Peyer's patch (tissue), 4 donors: ENCODE data around the gene TMEM63A. TPM values are rescaled to one million over a fixed set of nuclear protein-coding genes. Genes with fewer than 3 reads are reported as not detected.
A peak's percentile ranks its signal among the peaks of the same experiment; 100 is the strongest.

Experiments used
- DNase-seq, 3 donors: peaks; one replicate each; pipeline ENCODE4 v3.0.0-alpha.2; 2017 to 2019
- H3K27ac ChIP-seq, 4 donors: fragments of 200-600 bp; sonication (generic); one replicate each; pipeline ENCODE4 v1.5.1; 2016 to 2019
- H3K27me3 ChIP-seq, 2 donors: fragments of 200-600 bp; sonication (generic); one replicate each; pipeline ENCODE4 v1.5.1; 2019
- H3K36me3 ChIP-seq, 3 donors: fragments of 200-600 bp; sonication (generic); one replicate each; pipeline ENCODE4 v1.5.1; 2016 to 2019
- H3K4me1 ChIP-seq, 4 donors: fragments of 200-600 bp; sonication (generic); one replicate each; pipeline ENCODE4 v1.5.1; 2016 to 2019
- H3K4me3 ChIP-seq, 4 donors: fragments of 200-600 bp; sonication (generic); 1 replicate in 3 of 4; 2 replicates in 1 of 4; pipeline ENCODE4 v1.5.1; 2016 to 2019; ENCODE audit warnings: mild to moderate bottlenecking in 1 of 4
- H3K9me3 ChIP-seq, 4 donors: fragments of 200-600 bp; sonication (generic); one replicate each; pipeline ENCODE4 v1.5.1; 2016 to 2019; ENCODE audit warnings: mild to moderate bottlenecking in 1 of 4
- CTCF ChIP-seq, 6 experiments: fragments of 450-650 bp in 4 of 6; fragments of 200-600 bp in 2 of 6; sonication (generic) in 1 of 6; IDR thresholded peaks; one replicate each; pipeline ENCODE4 v1.5.1; 2017 to 2019; ENCODE audit warnings: antibody characterized with exemption in 6 of 6, mild to moderate bottlenecking in 3 of 6, moderate library complexity in 1 of 6
- POLR2A ChIP-seq, 2 donors: fragments of 450-650 bp; IDR thresholded peaks; one replicate each; pipeline ENCODE4 v1.5.1; 2017; ENCODE audit warnings: antibody characterized with exemption in 2 of 2, mild to moderate bottlenecking in 2 of 2, moderate library complexity in 2 of 2
- total RNA-seq, 4 donors: library from RNA; depleted of rRNA; stranded (reverse); fragments of >200 nt; gene quantifications; one replicate each; pipeline ENCODE4 v1.1.0, GENCODE V29; 2016

The TMEM63A gene
- total RNA-seq, 4 donors from 2014 or later: 77.8 to 339 (median 275) TPM

- H3K36me3 ChIP-seq: peaks cover 0 to 30% (median 0%) of the 10 kb centered on the region in 3 donors
- peak; percentile 40 to 72 (median 69) for DNase-seq
- TF ChIP-seq POLR2A (IDR thresholded peaks at IDR 0.05) (no peak), CTCF (IDR thresholded peaks at IDR 0.05) (peak in 4 of 6 experiments; percentile 40 to 64 (median 52))
- no peaks in the 10 kb centered on the region for H3K27me3 ChIP-seq
- no peaks in the 10 kb centered on the region for H3K9me3 ChIP-seq
- H3K27ac ChIP-seq: no peak overlapping the region
- H3K4me1 ChIP-seq: peaks cover 0 to 22% (median 19%) of the 10 kb centered on the region in 4 donors
- H3K4me3 ChIP-seq: no peak overlapping the region
These were observed 36.5 kb downstream of the TMEM63A start for GRCh38 chr1:225845571-225846259.

GRCh38 chr1:225845097-225845496, 37.1 kb downstream of the TMEM63A start:
- Histone ChIP-seq H3K4me3 (no peak overlapping the region), H3K9me3 (no peaks in the 10 kb centered on the region), H3K27ac (no peak overlapping the region), H3K27me3 (no peaks in the 10 kb centered on the region), H3K36me3 (peaks cover 0 to 32% (median 0%) of the 10 kb centered on the region in 3 donors), H3K4me1 (peaks cover 0 to 22% (median 19%) of the 10 kb centered on the region in 4 donors)
- no peak for TF ChIP-seq POLR2A (IDR thresholded peaks at IDR 0.05)
- TF ChIP-seq CTCF (IDR thresholded peaks at IDR 0.05): no peak
- DNase-seq: no peak

GRCh38 chr1:225844236-225845061, 37.7 kb downstream of the TMEM63A start:
- H3K36me3 ChIP-seq: peaks cover 0 to 38% (median 0%) of the 10 kb centered on the region in 3 donors
- no peak for TF ChIP-seq POLR2A (IDR thresholded peaks at IDR 0.05)
- no peak for TF ChIP-seq CTCF (IDR thresholded peaks at IDR 0.05)
- peaks cover 0 to 22% (median 17%) of the 10 kb centered on the region in 4 donors for H3K4me1 ChIP-seq
- no peaks in the 10 kb centered on the region for H3K9me3 ChIP-seq
- peak in 1 of 3 donors; percentile 32 for DNase-seq
- H3K27me3 ChIP-seq: no peaks in the 10 kb centered on the region
- H3K4me3 ChIP-seq: no peak overlapping the region
- H3K27ac ChIP-seq: no peak overlapping the region

- Histone ChIP-seq H3K27ac (no peak overlapping the region), H3K4me3 (no peak overlapping the region), H3K36me3 (peaks cover 0 to 45% (median 0%) of the 10 kb centered on the region in 3 donors), H3K27me3 (no peaks in the 10 kb centered on the region), H3K9me3 (no peaks in the 10 kb centered on the region), H3K4me1 (peaks cover 0 to 15% (median 8%) of the 10 kb centered on the region in 4 donors)
- no peak for TF ChIP-seq POLR2A (IDR thresholded peaks at IDR 0.05)
- TF ChIP-seq CTCF (IDR thresholded peaks at IDR 0.05): no peak
- no peak for DNase-seq
These were observed 38.8 kb downstream of the TMEM63A start for GRCh38 chr1:225843426-225843795.

- peaks cover 0 to 45% (median 0%) of the 10 kb centered on the region in 3 donors for H3K36me3 ChIP-seq
- no peaks in the 10 kb centered on the region for H3K27me3 ChIP-seq
- no peak overlapping the region for H3K4me3 ChIP-seq
- peaks cover 0 to 10% (median 6%) of the 10 kb centered on the region in 4 donors for H3K4me1 ChIP-seq
- no peaks in the 10 kb centered on the region for H3K9me3 ChIP-seq
- no peak for TF ChIP-seq CTCF (IDR thresholded peaks at IDR 0.05)
- TF ChIP-seq POLR2A (IDR thresholded peaks at IDR 0.05): no peak
- DNase-seq: no peak
- no peak overlapping the region for H3K27ac ChIP-seq
These were observed 39.3 kb downstream of the TMEM63A start for GRCh38 chr1:225842788-225843425.
